Fibroblast of pulmonary artery (primary cell): Measurements from ENCODE around the gene HS1BP3.

ENCODE experiments used
- DNase-seq: peaks from one replicate; pipeline ENCODE4 v3.0.0-alpha.2; 2010; ENCODE audit warnings: low read depth
- H3K4me3 ChIP-seq: replicated peaks from 2 replicates; pipeline ENCODE4 v1.5.1; 2011; ENCODE audit warnings: low read depth, mild to moderate bottlenecking, control low read depth, low read length, moderate library complexity
- TF ChIP-seq, protein P1 (sequence below): IDR thresholded peaks from 2 replicates; pipeline ENCODE4 v1.5.1; 2011; ENCODE audit warnings: mild to moderate bottlenecking, control low read depth, low read length, inconsistent platforms; ENCODE audit errors: missing control alignments

Gene HS1BP3

GRCh38 chr2:20638014-20638413 is 12.9 kb downstream of the HS1BP3 start:
- H3K4me3 ChIP-seq: no peak overlapping the region
- TF ChIP-seq, protein P1, sequence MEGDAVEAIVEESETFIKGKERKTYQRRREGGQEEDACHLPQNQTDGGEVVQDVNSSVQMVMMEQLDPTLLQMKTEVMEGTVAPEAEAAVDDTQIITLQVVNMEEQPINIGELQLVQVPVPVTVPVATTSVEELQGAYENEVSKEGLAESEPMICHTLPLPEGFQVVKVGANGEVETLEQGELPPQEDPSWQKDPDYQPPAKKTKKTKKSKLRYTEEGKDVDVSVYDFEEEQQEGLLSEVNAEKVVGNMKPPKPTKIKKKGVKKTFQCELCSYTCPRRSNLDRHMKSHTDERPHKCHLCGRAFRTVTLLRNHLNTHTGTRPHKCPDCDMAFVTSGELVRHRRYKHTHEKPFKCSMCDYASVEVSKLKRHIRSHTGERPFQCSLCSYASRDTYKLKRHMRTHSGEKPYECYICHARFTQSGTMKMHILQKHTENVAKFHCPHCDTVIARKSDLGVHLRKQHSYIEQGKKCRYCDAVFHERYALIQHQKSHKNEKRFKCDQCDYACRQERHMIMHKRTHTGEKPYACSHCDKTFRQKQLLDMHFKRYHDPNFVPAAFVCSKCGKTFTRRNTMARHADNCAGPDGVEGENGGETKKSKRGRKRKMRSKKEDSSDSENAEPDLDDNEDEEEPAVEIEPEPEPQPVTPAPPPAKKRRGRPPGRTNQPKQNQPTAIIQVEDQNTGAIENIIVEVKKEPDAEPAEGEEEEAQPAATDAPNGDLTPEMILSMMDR: no peak

DNA sequence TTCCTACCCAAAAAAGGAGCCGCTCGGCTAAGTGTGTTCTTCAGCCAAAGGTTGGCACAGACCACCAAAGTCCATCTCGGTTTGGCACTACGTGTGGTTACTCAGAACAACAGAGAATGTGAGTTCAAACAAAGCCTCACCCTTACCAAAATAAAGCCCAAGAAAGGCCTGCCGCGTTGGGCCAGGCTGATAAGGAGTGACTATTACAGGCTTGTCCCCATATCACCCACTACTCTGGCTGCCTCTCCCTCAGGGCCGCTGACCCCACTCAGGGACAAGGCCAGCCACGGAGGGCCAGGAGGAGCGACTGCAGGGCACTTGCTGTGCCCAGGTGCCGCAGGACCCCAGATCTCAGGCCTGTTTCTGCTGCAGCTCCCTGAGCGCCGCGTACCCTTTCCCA is 13.8 kb downstream of the HS1BP3 start:
- no peak for DNase-seq
- TF ChIP-seq, protein P1: no peak
- H3K4me3 ChIP-seq: no peak overlapping the region

More at GRCh38 chr2:20638014-20638413, 12.9 kb downstream of the HS1BP3 start:
- no peak for DNase-seq

DNA sequence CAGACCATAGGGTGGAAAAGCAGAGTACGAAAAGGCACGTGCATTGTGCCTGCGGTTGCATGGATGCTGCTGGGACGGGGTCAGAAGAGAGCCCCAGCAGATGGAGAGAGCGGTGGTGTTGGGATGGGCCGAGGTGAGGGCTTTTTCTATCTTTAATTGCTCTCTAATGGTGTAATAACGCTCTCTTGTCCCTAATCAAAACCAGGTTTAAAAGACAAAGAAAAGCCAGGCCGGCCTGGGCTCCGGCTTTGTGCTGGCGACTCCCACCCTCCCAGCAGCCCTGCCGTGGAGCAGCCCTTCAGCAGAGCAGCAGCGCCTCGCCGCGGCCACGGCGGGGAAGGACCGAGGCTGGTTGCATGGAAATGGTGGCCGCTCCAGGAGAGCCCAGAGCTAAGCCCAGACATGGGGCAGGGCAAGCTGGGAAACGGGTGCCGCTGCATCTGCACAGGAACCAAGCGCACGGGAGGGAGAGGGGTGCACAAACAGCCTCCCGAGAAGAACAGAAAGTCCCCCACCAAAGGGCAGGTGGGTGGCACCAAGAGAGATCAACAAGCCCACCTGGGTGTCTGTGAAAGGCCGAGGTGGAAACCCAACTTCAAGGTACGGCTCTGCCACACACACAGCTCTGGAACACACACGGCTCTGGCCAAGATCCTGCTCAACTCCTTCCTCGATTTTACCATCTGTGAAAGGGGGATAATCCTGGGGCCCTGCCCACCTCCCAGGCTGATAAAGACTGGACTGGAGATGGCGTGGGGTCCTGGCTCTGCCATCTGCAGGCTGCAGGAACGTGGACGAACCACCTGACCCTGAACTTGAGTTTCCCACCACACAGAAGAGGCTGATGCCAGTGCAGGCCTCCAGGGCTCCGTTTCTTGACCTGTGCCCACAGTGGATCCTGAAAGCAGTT is 15.0 kb downstream of the HS1BP3 start:
- TF ChIP-seq, protein P1: peak; percentile 86
- H3K4me3 ChIP-seq: no peak overlapping the region
- DNase-seq: peak; percentile 82

- TF ChIP-seq, protein P1: no peak
- H3K4me3 ChIP-seq: no peak overlapping the region
- no peak for DNase-seq
Measured at GRCh38 chr2:20635113-20635510, 15.8 kb downstream of the HS1BP3 start.

DNA sequence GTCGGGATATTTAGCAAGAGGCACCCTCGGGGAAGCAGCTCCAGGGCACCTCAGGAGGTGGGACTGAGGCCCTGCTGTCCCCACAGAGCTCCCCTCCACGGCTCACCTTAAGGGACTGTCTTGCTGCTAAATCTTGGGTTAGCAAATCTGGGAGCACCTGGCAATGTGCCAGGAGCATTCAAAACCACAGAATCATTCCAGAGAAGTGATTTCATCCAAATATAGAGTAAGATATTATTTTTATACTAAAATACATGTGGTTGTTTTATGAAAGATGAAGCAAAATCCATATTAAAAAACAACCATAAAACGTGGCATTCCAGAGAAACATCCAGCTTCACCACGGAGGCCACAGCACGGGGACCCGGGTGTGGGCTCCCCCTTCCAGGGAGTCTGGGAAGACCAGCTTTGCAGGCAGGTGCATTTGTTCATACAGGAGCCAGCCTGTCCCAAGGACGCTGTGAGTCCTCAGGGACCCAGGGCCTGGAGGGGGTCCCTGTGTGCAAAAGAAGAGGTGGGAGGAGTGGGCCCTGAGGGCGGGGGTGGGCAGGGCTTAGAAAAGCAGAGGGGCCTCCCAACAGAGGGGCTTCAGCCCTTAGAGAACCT is 16.3 kb downstream of the HS1BP3 start:
- H3K4me3 ChIP-seq: no peak overlapping the region
- TF ChIP-seq, protein P1: no peak
- DNase-seq: peak; percentile 73

DNA sequence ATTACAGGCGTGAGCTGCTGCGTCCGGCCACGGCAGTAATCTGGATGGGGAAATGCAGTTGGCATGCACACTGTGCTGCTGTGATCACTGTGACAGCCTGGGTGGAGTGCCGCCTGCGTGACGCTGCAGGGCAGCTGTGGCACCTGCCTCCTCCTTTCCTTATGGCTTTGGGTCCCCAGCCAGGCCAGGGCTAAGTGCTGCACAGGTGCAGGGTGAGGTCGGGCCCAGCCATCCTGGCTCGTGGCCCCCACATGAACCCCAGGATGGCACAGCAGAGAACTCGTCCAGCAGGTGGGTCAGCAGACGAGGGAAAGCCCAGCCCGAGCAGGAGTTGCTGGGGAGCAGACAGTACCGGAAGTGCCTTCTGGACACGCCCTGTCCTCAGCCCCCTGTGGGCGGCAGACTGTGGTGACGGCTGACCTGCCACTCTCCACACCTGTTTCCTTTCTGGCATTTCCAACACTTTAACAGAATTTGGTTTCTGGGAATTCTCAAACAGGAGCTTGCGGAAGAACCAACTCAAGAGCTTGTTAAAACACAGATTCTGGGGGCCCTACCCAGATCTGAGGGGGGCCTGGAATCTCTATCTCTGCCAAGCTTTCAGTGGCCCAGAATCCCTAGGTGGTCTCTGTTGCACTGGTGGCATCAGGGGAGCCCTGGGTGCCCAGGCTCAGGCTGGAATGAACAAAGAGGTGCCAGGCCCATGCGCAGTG is 16.9 kb downstream of the HS1BP3 start:
- H3K4me3 ChIP-seq: no peak overlapping the region
- DNase-seq: no peak
- TF ChIP-seq, protein P1: no peak
